GM12801 (cell line): ENCODE data around the gene KLF13.

Source experiments
- CTCF ChIP-seq: IDR thresholded peaks from one replicate; pipeline ENCODE4 v1.5.1; 2011; ENCODE audit warnings: control low read depth; ENCODE audit not compliant: insufficient read length; ENCODE audit errors: extremely low read depth

KLF13 gene

DNA sequence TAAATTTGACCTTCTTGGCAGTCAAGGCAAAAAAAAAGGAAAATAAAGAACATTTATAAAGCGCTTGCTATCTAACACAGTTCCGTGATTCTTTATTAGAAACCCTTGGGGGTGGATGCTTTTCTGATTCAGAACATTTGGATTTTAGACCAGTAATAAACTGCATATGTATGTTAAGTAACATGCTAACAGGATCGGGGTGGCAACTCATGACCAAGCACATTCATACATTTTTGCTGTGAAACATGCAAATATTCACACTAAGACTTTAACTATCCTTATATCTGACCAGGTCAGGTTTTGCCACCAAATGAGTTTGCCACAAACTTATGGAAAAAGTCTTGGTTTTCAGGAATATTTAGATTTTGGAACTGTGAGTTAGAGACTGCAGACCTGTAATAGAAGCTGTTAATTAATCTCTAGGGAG lies 30.4 kb upstream of the KLF13 start:
- TF ChIP-seq CTCF = no peak

GRCh38 chr15:31296646-31297574 lies 29.7 kb upstream of the KLF13 start:
- TF ChIP-seq CTCF = no peak

GRCh38 chr15:31297575-31298456 lies 28.8 kb upstream of the KLF13 start:
- no peak for TF ChIP-seq CTCF

DNA sequence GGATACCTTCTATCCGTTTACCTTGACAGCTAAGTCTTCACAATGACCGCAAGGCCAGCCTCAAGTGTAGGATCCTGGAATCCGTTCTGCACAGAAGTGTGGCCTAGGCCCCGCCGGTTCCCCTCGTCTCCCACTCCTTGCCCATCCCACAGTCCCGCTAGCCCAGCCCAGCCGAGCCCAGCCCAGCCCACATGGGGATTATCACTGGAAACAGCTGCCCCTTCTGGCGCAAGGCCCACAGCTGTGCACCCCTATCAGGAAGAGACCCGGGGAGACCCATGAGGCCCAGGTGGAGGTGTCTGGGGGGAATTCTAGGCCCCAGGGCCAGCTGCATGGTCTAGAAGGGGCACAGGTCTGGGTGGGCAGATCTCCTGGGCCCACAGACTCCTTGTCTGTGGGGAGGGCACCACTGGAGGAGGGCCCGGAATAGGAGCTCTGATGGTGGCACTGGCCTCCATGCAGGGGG lies 27.9 kb upstream of the KLF13 start:
- TF ChIP-seq CTCF = no peak

GRCh38 chr15:31300208-31300661 lies 26.4 kb upstream of the KLF13 start:
- no peak for TF ChIP-seq CTCF

- TF ChIP-seq CTCF = no peak
Observed at GRCh38 chr15:31300981-31301672, 25.5 kb upstream of the KLF13 start.

- no peak for TF ChIP-seq CTCF
Observed at GRCh38 chr15:31301673-31301990, 25.0 kb upstream of the KLF13 start.
